ENCODE data around the gene DDX43. TPM values are rescaled to one million over a fixed set of nuclear protein-coding genes. Genes with fewer than 3 reads are reported as not detected.

The DDX43 gene
- total and polyA plus RNA-seq, 2 of the 4 experiments (the other 2 are of a cell fraction), result 0.07 TPM; not detected in 1

DNA sequence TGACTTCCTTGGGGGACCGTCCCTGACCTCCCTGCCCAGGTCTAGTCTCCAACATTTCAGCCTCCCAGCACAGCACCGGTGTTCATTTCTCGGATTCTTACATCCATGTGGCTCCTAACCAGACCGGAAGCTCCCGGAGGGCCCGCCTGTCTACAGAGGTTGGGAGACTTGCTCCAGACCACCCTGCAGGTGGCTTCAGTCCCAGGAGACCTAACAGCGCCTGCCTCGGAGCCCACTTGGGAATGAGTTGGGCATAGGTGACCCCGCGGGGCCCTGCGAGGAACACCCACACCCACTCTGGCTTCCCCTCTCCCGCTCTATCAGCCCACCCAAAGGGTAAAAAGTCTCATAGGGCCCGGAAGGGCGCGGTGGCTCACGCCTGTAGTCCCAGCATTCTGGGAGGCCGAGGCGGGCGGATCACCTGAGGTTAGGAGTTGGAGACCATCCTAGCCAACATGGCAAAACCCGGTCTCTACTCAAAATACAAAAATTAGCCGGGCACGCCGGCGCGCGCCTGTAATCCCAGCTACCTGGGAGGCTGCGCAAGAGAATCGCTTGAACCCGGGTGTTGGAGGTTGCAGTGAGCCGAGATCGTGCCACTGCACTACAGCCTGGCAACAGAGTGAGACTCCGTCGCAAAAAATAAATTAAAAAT lies 46.0 kb upstream of the DDX43 start (continued):
- TF ChIP-seq MXI1 (IDR thresholded peaks at IDR 0.05; ENCODE audit: borderline replicate concordance, low read depth, low read length) (no peak), RFX5 (IDR thresholded peaks at IDR 0.05; ENCODE audit: low read depth, low read length) (no peak), POLR2A (IDR thresholded peaks at IDR 0.05; ENCODE audit: low read depth, low read length) (no peak), CHD1 (IDR thresholded peaks at IDR 0.05; ENCODE audit: low read depth, low read length) (no peak), CEBPB (IDR thresholded peaks at IDR 0.05; ENCODE audit: low read depth, low read length) (no peak)

DNA sequence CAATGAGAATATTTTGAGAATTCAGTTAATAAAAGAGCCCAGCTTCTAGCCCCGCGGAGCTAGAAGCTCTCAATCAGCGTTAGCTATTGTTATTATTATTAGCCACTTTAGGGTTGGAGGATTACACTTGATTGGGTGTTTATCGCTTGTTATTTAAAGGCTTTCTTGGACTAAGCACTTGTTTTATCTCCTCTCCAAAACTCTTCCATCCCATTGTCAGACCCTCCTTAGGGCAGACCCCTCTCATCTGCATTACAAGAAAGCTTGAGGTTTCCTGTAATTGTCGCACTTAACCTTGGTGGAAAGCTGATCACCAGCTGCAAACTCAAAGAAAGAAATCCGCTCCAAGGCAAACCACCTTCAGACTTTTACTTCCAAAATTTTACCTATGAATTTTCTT lies 45.3 kb upstream of the DDX43 start:
- Histone ChIP-seq H2BK5ac (ENCODE audit: low read depth, low read length, poor library complexity, severe bottlenecking) (no peak overlapping the region), H2AFZ (replicated peaks; ENCODE audit: low read length, poor library complexity) (no peak overlapping the region), H3K36me3 (ENCODE audit: control insufficient read depth, insufficient read depth, low read length) (no peaks in the 10 kb centered on the region), H2BK20ac (ENCODE audit: low read depth, low read length) (no peak overlapping the region), H3K23ac (ENCODE audit: low read depth, low read length) (no peak overlapping the region), H3K79me1 (ENCODE audit: low read depth in 1 of 2, low read length in 2 of 2) (no peaks in the 10 kb centered on the region), H3K56ac (ENCODE audit: extremely low read depth, insufficient read depth, low read length) (no peak overlapping the region), H2AK9ac (replicated peaks; ENCODE audit: low read depth, low read length, poor library complexity) (no peak overlapping the region), H4K91ac (ENCODE audit: insufficient read depth, low read depth, low read length) (no peak overlapping the region), H2BK15ac (ENCODE audit: low read depth, low read length) (no peak overlapping the region), H3K4ac (ENCODE audit: low read depth, low read length) (no peak overlapping the region), H3K27me3 (ENCODE audit: control insufficient read depth, insufficient read depth, low read length) (peaks cover 28% of the 10 kb centered on the region), H3K27ac (ENCODE audit: insufficient read depth, low read length) (no peak overlapping the region), H3K4me3 (ENCODE audit: insufficient read depth, low read depth, low read length) (no peak overlapping the region), H3K9me1 (ENCODE audit: insufficient read depth, low read length) (no peaks in the 10 kb centered on the region), H3K18ac (ENCODE audit: low read depth, low read length) (no peak overlapping the region), H3K9me3 (ENCODE audit: control insufficient read depth, insufficient read depth, low read length) (no peaks in the 10 kb centered on the region), H3K14ac (replicated peaks; ENCODE audit: low read depth, low read length) (no peak overlapping the region), H4K5ac (ENCODE audit: low read depth, low read length) (no peak overlapping the region), H3K9ac (ENCODE audit: low read depth, low read length) (no peak overlapping the region), H2AK5ac (ENCODE audit: low read depth, low read length) (no peak overlapping the region), H3K4me2 (ENCODE audit: low read depth, low read length) (no peak overlapping the region), H3K4me1 (ENCODE audit: control insufficient read depth, insufficient read depth, low read length) (no peaks in the 10 kb centered on the region), H4K20me1 (ENCODE audit: insufficient read depth, low read length) (no peaks in the 10 kb centered on the region), H4K8ac (ENCODE audit: low read depth in 2 of 2, low read length in 2 of 2) (no peak overlapping the region), H2BK120ac (ENCODE audit: low read depth, low read length) (no peak overlapping the region)
- in situ Hi-C loops (cut with MboI; ENCODE audit: low sequenced_read_pairs), result loop anchor here (25.0 kb wide), 1 partner anchor 937 kb away; no protein-coding TSS in a partner anchor
- no CpG with 5 or more reads among the region's 6 CpGs for WGBS, 2 experiments (ENCODE audit: extremely low coverage in 2 of 2, insufficient read length in 1 of 2)
- dilution Hi-C loops (cut with HindIII; ENCODE audit: low sequenced_read_pairs, unreplicated experiment), result no loop called here
- ATAC-seq (ENCODE audit: low read depth) (no peak), DNase-seq (no peak)
- no peak for TF ChIP-seq FOS (IDR thresholded peaks at IDR 0.05; ENCODE audit: low read depth, low read length)
- intact Hi-C loops (cut with micrococcal nuclease), result no loop called here
- no TSS peak for BruUV-seq (replicated peaks)
- ChIA-PET CTCF (no interaction called here), POLR2A (ENCODE audit: unreplicated experiment) (no interaction called here)

Data from IMR-90 (cell line).